Muscle of leg (tissue), 9 donors: Measurements from ENCODE around the gene GCH1. TPM values are rescaled to one million over a fixed set of nuclear protein-coding genes. Genes with fewer than 3 reads are reported as not detected.

ENCODE experiments used
- polyA plus RNA-seq, 8 donors: library from polyadenylated mRNA; unstranded; fragments of 120-200 nt; gene quantifications; one replicate each; pipeline versions ENCODE4 v1.2.1 to v1.2.3, GENCODE V29; 2013; ENCODE audit warnings: inconsistent platforms in 1 of 8, low replicate concordance in 1 of 8; ENCODE audit not compliant: insufficient read length in 8 of 8, insufficient read depth in 1 of 8
- total RNA-seq: library from RNA; stranded (reverse); fragments of 120-200 nt; gene quantifications from one replicate; pipeline ENCODE4 v1.2.4, GENCODE V29; 2013

GCH1 gene
- total and polyA plus RNA-seq, 9 donors, result 2.7 to 5.2 (median 4.2) TPM

Other genes starting within 250 kb of the GCH1 start
- gene WDHD1, start 124.3 kb upstream of the GCH1 start, total RNA-seq, result 8.1 TPM
- gene WDHD1, start 124.3 kb upstream of the GCH1 start, polyA plus RNA-seq, result 10 to 100 TPM in 2 of 8 donors, 1 to 10 TPM in 6; 7.2 to 10.7 (median 8.2) TPM
- gene SOCS4, start 124.4 kb upstream of the GCH1 start, total RNA-seq, result 8.5 TPM
- gene SOCS4, start 124.4 kb upstream of the GCH1 start, polyA plus RNA-seq, result 10 to 100 TPM in 4 of 8 donors, 1 to 10 TPM in 4; 6.4 to 11.5 (median 9.8) TPM
- 22.3 TPM for gene MAPK1IP1L, start 148.8 kb upstream of the GCH1 start, total RNA-seq
- gene MAPK1IP1L, start 148.8 kb upstream of the GCH1 start, polyA plus RNA-seq, result 10 to 100 TPM; 52.0 to 65.0 (median 58.0) TPM
- 32.0 TPM for gene LGALS3, start 226.4 kb upstream of the GCH1 start, total RNA-seq
- 10 to 100 TPM; 30.5 to 84.7 (median 39.5) TPM for gene LGALS3, start 226.4 kb upstream of the GCH1 start, polyA plus RNA-seq